Panc1 (cell line): Measurements from ENCODE around the gene ARHGEF7. TPM values are rescaled to one million over a fixed set of nuclear protein-coding genes. Genes with fewer than 3 reads are reported as not detected.

Experiments
- ATAC-seq: fragments of 200-7000 bp; cut with Tn5 transposase; 2 replicates; pipeline ENCODE4 v1.9.1; 2020; ENCODE audit warnings: mild to moderate bottlenecking, moderate library complexity
- BruUV-seq: library from RNA; stranded (reverse); fragments of 400-500 nt; replicated peaks from 2 replicates; lab custom pipeline; 2021; lab: Mats Ljungman, UMichigan
- CTCF ChIA-PET: fragments of 300-600 bp; sonication (Branson Sonifier 250); formaldehyde crosslinking; loops from one replicate; lab custom pipeline; 2022; ENCODE audit warnings: antibody characterized with exemption; lab: Charles Lee
- POLR2A ChIA-PET: fragments of 300-600 bp; sonication (Branson Sonifier 250); formaldehyde crosslinking; loops from one replicate; lab custom pipeline; 2022; ENCODE audit warnings: antibody characterized with exemption; lab: Charles Lee
- DNase-seq: peaks from one replicate; pipeline ENCODE4 v3.0.0-alpha.2; 2010; ENCODE audit warnings: low read depth, low spot score
- H3K27ac ChIP-seq: 2 replicates; pipeline ENCODE4 v1.5.1; 2011; ENCODE audit warnings: mild to moderate bottlenecking, low read length, inconsistent platforms
- H3K27me3 ChIP-seq: fragments of 200-500 bp; sonication (Bioruptor generic); 2 replicates; pipeline ENCODE4 v1.6.0; 2014; ENCODE audit warnings: low read length, inconsistent platforms; ENCODE audit not compliant: control insufficient read depth, insufficient read depth
- H3K36me3 ChIP-seq: fragments of 200-500 bp; sonication (Bioruptor generic); 2 replicates; pipeline ENCODE4 v1.5.1; 2014; ENCODE audit warnings: inconsistent platforms, mild to moderate bottlenecking, low read length, moderate library complexity; ENCODE audit not compliant: control insufficient read depth, insufficient read depth
- H3K4me1 ChIP-seq: 2 replicates; pipeline ENCODE4 v1.5.1; 2011; ENCODE audit warnings: inconsistent platforms, mild to moderate bottlenecking, low read length, moderate library complexity; ENCODE audit not compliant: control insufficient read depth, insufficient read depth
- H3K4me3 ChIP-seq, 2 experiments: 2 replicates each; pipeline ENCODE4 v1.5.1; 2011 to 2012; ENCODE audit warnings: low read depth in 2 of 2, low read length in 2 of 2, mild to moderate bottlenecking in 2 of 2, inconsistent platforms in 1 of 2, moderate library complexity in 1 of 2
- H3K9me3 ChIP-seq: fragments of 200-500 bp; sonication (Bioruptor generic); 2 replicates; pipeline ENCODE4 v1.5.1; 2014; ENCODE audit warnings: low read depth, mild to moderate bottlenecking, inconsistent platforms, low read length, moderate library complexity; ENCODE audit not compliant: control insufficient read depth, insufficient read depth
- CTCF ChIP-seq: fragments of 450-650 bp; IDR thresholded peaks from 2 replicates; pipeline ENCODE4 v1.5.1; 2017; ENCODE audit warnings: mild to moderate bottlenecking
- POLR2AphosphoS5 ChIP-seq: IDR thresholded peaks from 2 replicates; pipeline ENCODE4 v1.6.1; 2012; ENCODE audit warnings: mild to moderate bottlenecking, low read depth, low read length, moderate library complexity
- REST ChIP-seq, 2 experiments: IDR thresholded peaks; 2 replicates each; pipeline ENCODE4 v1.6.1; 2011 to 2012; ENCODE audit warnings: low read depth in 2 of 2, control low read depth in 1 of 2, low read length in 1 of 2, mild to moderate bottlenecking in 1 of 2, moderate library complexity in 1 of 2; ENCODE audit not compliant: insufficient read depth in 1 of 2
- SIN3A ChIP-seq: IDR thresholded peaks from 2 replicates; pipeline ENCODE4 v1.6.1; 2012; ENCODE audit warnings: low read depth, mild to moderate bottlenecking, low read length, moderate library complexity, borderline replicate concordance; ENCODE audit not compliant: insufficient read depth
- TCF7L2 ChIP-seq: IDR thresholded peaks from 2 replicates; pipeline ENCODE4 v1.6.1; 2011; ENCODE audit warnings: mild to moderate bottlenecking, low read depth, low read length, inconsistent platforms
- in situ Hi-C: cut with HindIII; loops from 2 replicates; pipeline ENCODE4 v1.10.0; 2016; ENCODE audit warnings: low sequenced_read_pairs, low pct_unique_long_range_greater_than_20kb
- intact Hi-C: fragments of 100-400 bp; cut with micrococcal nuclease; formaldehyde crosslinking; loops from one replicate; pipeline ENCODE4 v1.10.0; 2022; ENCODE audit not compliant: unreplicated experiment
- total RNA-seq: library from RNA; stranded (reverse); gene quantifications from one replicate; pipeline ENCODE4 v1.2.1, GENCODE V29; 2021; ENCODE audit not compliant: unreplicated experiment

ARHGEF7 gene
- total RNA-seq, 1 experiment from 2014 or later: 36.4 TPM

GRCh38 chr13:111099290-111099689, 15.8 kb upstream of the ARHGEF7 start:
- no peaks in the 10 kb centered on the region for H3K4me1 ChIP-seq
- no peaks in the 10 kb centered on the region for H3K9me3 ChIP-seq
- no peak overlapping the region for H3K27ac ChIP-seq
- no peak for DNase-seq
- H3K27me3 ChIP-seq: peaks cover 5% of the 10 kb centered on the region; the same call in 1 of the 2 replicates
- no peak for ATAC-seq
- no peak overlapping the region for H3K4me3 ChIP-seq
- no peaks in the 10 kb centered on the region for H3K36me3 ChIP-seq
- TF ChIP-seq REST (IDR thresholded peaks at IDR 0.05; ENCODE audit: insufficient read depth in 1 of 2, low read depth in 2 of 2, low read length in 1 of 2) (no peak), CTCF (no peak), POLR2AphosphoS5 (no peak), TCF7L2 (no peak), SIN3A (no peak)
- POLR2A ChIA-PET: no interaction called here
- BruUV-seq: no TSS peak
- CTCF ChIA-PET: interaction anchor here (0.6 kb wide), 1 partner anchor 8 kb away, joined by 3 read pairs; no protein-coding TSS in a partner anchor
- in situ Hi-C loops: no loop called here
- intact Hi-C loops: no loop called here

GRCh38 chr13:111110054-111110453, 5.1 kb upstream of the ARHGEF7 start:
- intact Hi-C loops: no loop called here
- no TSS peak for BruUV-seq

More at GRCh38 chr13:111110054-111110453, 5.1 kb upstream of the ARHGEF7 start:
- Histone ChIP-seq H3K27me3 (peaks cover 10% of the 10 kb centered on the region), H3K36me3 (no peaks in the 10 kb centered on the region), H3K27ac (no peak overlapping the region), H3K9me3 (no peaks in the 10 kb centered on the region), H3K4me3 (no peak overlapping the region), H3K4me1 (no peaks in the 10 kb centered on the region)
- POLR2A ChIA-PET: no interaction called here
- no peak for ATAC-seq
- CTCF ChIA-PET: no interaction called here
- TF ChIP-seq SIN3A (no peak), CTCF (no peak), TCF7L2 (no peak), POLR2AphosphoS5 (no peak), REST (IDR thresholded peaks at IDR 0.05; ENCODE audit: insufficient read depth in 1 of 2, low read depth in 2 of 2, low read length in 1 of 2) (no peak)
- in situ Hi-C loops: no loop called here
- no peak for DNase-seq
